NCI-H774 (cell line): ENCODE results near the gene GALNT2.

Experiments used
- DNase-seq: peaks from one replicate; lab custom pipeline; 2025; lab: John Stamatoyannopoulos, UW

Gene GALNT2

DNA sequence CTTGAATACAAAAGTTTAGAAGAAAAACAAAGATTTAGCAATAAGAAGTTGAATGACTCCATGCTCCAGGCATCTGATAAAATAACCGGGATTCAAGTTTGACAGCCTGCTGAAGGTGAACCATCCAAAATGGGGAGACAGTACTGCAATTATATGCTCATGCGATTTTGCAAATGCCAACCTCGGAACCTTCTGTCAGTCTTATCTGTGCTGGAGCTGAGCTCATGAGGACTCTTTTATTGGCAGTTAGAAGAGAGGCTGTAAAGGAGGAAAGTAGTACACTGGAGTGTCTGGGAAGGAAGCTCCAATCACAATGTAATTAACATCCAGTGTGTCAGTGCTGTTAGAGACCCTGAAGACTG is 170.0 kb downstream of the GALNT2 start:
- DNase-seq: no peak

- DNase-seq: no peak
Observed at GRCh38 chr1:230237805-230238204, 170.8 kb downstream of the GALNT2 start.

GRCh38 chr1:230240446-230241086 is 173.5 kb downstream of the GALNT2 start:
- DNase-seq: no peak

DNA sequence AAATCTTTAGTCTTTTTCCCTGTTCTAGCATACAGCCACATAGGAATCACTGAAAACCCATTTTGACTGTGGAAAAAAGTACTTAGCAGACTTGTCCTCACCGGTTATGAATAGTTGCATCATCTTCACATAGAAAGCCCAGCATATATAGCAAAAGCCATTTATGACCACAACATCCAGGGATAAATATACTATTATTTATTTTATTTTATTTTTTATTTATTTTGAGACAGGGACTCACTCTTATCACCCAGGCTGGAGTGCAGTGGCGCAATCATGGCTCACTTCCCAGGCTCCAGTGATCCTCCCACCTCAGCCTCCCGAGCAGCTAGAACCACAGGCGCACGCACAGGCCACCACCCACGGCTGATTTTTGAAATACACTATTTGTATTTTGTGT is 175.3 kb downstream of the GALNT2 start:
- DNase-seq: no peak

DNA sequence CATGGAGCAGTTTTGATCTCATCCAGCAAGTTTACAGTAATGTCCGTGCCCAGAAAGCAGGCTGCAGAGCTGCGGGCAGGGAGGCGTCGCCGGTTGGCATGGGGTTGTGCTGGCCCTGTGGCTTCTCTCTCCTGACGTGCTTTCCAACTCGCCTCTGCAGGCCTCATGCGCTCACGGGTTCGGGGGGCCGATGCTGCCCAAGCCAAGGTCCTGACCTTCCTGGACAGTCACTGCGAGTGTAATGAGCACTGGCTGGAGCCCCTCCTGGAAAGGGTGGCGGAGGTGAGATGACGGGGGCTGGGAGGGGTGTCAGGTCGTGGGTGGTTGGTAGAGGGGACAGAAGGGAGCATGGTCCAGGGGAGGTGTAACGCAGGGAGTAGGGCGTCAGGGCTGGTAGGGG is 176.1 kb downstream of the GALNT2 start:
- DNase-seq: no peak

DNA sequence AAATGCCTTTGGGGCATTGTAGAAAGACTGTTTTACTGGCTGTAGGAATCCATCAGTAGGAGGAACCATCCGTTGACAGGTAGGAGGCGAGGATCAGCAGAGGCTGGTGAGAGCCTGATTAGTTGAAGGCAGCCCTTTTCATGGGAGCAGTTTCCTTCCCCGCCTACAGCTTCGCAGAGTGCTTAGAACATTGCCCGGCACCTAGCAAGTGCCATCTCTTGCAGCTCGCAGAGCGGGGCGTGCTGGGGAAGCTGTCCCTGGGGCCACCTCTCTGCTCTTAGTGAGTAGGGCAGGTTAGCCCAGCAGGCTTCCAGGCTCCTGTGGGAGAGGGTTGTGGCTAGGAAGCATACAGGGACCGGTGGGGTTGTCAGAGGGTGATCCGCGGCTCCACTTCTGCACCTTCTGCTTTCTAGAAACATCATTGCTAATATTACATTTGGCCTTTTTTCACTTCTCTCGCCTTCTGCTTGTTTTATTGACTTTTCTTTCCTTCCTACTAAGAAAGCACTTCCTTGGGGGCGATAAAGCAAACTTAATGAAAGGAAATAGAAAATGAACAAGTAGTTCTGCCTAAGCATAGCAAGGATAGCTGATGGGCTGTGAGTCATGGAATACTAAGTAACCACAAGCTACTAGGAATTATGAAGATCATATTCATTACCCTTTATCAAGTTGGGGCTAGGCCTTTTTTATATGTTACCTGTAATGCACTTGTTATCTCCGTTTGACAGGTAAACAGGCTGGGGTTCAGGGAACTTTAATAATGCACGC is 176.7 kb downstream of the GALNT2 start:
- DNase-seq: no peak

DNA sequence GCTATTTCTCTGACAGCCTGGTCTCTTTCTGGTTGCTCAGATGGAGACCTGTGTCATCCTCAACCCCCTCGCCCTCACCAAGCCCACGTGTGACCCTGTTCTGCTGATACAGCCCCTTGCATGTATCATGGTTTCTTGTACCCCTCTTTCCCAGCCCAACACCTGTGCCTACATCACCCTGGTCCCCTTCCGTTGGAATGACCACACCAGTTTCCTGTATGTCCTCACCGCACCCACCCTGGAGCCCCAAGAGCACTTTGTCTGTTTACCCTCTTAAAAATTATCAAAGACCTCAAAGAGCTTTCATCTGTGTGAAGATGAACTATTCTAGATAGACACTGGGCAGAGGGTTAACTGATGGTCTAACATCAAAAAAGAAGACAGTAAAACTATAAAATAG is 179.5 kb downstream of the GALNT2 start:
- DNase-seq: no peak

DNA sequence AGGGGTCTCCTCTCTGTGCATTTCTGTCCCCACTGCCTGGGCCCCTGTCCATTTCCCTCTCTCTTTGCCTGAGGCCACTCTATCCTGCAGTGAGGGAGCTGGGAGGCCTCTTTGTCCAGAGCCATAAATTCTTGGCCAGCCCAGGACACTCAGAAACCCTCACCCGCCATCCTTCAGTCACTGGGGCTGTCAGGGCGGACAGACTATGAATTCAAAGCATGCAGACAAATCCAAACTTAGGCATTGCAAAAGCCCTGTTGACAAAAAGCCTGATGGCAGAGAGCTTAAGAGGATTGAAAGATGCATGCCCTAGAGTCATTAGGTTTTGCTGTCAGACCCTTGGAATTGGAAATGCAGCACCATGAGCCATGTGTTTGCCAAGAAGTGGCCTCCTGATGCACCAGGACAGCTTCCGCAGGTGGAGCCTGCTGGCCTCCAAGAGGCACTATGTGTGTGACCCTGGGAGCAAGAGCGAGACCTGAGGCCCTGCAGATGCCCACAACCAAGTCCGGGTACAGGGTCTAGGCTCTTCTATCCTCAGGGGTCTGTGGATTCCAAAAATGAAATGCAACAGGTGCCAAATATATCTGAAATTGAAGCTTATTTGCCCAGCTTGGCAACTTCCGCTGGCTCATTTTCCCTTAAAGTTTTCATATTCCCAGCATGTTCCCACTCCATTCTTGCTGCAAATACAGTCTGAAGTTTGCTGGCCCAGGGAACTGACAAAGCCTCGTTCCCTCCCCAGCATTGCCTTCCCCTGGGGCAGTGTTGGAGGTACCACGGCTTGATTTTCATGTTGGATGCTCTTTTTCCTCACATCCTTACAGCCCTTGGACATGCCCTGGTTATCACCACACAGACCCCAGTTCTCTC is 181.2 kb downstream of the GALNT2 start:
- no peak for DNase-seq

GRCh38 chr1:230248889-230249270 is 181.8 kb downstream of the GALNT2 start:
- no peak for DNase-seq

DNA sequence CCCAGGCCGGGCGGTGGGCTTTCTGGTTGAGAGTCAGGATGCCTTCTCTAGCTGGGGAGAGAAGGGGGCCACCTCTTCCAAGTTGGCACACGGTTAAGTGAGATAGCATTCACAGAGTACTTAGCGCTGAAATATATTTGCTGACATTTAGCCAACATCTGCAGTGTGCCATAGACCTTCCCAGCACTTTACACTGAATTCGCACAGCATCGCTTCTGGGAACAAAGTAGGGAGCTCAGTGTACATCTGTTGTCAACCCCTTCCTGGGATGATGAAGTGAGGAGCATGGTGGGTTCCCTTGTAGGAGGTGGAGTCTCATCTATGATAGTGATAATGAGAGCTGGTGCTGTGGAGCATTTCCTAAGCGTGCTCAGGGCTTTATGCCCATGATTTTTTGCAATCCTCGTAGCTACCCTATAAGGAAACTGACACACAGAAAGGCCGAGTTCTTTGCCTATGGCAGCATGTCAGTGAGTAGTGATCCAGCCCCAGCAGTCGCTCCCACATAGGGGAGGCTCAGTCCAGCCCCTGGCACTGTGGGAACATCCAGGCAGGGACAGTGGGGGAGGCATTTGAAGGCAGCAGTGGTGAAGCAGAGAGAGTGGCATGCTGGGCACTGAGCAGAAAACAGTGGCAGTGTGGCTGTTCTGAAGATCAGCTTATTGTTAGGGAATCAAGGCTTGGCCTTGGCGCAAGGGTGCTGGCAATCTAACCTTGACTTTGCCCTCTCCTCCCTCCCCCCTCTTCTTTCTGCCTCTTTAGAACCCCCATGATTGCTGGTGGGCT is 182.8 kb downstream of the GALNT2 start:
- DNase-seq: no peak

DNA sequence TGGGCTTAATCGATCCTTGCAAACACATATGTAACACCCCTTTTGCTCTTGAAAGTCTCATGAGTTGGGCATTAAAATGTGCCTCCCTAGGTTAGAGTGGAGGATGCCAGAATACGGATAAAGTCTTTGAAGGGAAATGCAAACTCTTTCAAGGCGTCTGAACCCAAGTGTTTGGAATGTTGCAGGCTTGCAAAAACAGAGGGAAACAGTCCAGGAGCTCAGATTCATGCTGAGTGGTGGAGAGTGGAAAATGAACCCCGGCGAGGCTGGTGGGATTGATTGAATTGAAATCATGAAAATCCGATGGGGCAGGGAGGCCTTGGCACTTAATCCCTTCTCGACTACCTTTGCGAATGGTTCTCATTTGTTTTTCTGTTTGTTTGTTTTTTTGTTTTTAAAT is 183.6 kb downstream of the GALNT2 start:
- no peak for DNase-seq

GRCh38 chr1:230251644-230252191 is 184.7 kb downstream of the GALNT2 start:
- no peak for DNase-seq

GRCh38 chr1:230253150-230253549 is 186.1 kb downstream of the GALNT2 start:
- DNase-seq: no peak

DNA sequence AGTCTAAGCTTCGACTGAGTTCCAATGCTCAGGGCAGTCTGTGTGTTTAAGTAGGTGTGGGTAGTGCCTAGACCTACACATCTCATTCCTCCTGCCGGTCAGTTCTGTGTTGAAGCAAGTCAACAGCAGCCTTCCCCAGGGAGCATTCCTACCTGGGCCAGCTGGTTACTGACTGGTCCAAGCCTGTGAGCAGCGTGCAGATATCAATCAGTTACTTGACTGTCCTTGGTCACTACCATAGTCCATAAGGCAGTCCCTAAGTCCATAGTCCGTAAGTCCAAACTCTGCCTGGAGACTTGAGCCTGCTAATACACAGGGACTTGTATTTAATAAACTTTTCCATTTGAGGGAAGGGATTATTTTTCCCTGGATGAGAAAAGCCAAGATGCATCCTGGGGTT is 187.2 kb downstream of the GALNT2 start:
- DNase-seq: no peak

- DNase-seq: no peak
Observed at GRCh38 chr1:230255116-230255515, 188.1 kb downstream of the GALNT2 start.

- no peak for DNase-seq
Observed at GRCh38 chr1:230255991-230256390, 189.0 kb downstream of the GALNT2 start.

- DNase-seq: no peak
Observed at GRCh38 chr1:230256896-230257295, 189.9 kb downstream of the GALNT2 start.

DNA sequence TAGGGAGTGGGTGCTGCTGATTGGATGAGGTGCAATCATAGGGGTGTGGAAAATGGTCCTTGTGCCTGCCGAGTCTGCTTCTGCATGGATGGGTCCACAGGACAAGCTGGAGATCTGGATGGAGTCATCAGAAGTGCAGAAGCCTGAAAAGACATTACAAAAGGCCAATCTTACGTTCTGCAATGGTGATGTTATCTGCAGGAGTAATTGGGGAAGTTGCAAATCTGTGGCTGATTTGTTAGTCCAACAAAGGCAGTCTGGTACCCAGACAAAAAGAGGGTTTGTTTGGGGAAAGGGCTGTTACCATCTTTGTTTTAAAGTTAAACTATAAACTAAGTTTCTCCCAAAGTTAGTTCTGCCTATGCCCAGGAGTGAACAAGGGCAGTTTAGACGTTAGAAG is 192.6 kb downstream of the GALNT2 start:
- DNase-seq: no peak

GRCh38 chr1:230260831-230261230 is 193.8 kb downstream of the GALNT2 start:
- DNase-seq: no peak

- no peak for DNase-seq
Observed at GRCh38 chr1:230261928-230262650, 195.1 kb downstream of the GALNT2 start.
